ENCODE data around the gene PROSER3. TPM values are rescaled to one million over a fixed set of nuclear protein-coding genes. Genes with fewer than 3 reads are reported as not detected.

PROSER3 gene
- total RNA-seq, 2 experiments from 2014 or later: 39.8 to 62.8 TPM

- DNase-seq (peak; percentile 61), ATAC-seq (no peak)
- ChIA-PET POLR2A (interaction anchor here (0.7 kb wide), 1 partner anchor 14 kb away, joined by 4 read pairs; no protein-coding TSS in a partner anchor), CTCF (interaction anchor here (0.7 to 8.6 kb wide), 3 partner anchors 20 to 1758 kb away, joined by 3 to 106 read pairs (median 3); no protein-coding TSS in a partner anchor)
- Mint-ChIP-seq H3K27me3 (no peaks in the 10 kb centered on the region), H3K9me3 (ENCODE audit: low read depth) (peaks cover 2% of the 10 kb centered on the region), H3K36me3 (ENCODE audit: low read depth) (peaks cover 57% of the 10 kb centered on the region), H3K4me3 (peak overlapping the region; percentile 97), H3K4me1 (peaks cover 43% of the 10 kb centered on the region), H3K27ac (peak overlapping the region; percentile 90)
- intact Hi-C loops (cut with DNase I, micrococcal nuclease): loop anchor here (1.0 to 10.0 kb wide), 4 partner anchors 13 to 399 kb away; partner anchors contain the start of genes ALKBH6 (in 1 of the 2), OVOL3 (in 1 of the 2), POLR2I (in 1 of the 2) and TBCB (in 1 of the 2)
Measured at GRCh38 chr19:35715981-35716800, 41.8 kb upstream of the PROSER3 start.

GRCh38 chr19:35716801-35717664, 40.9 kb upstream of the PROSER3 start:
- peaks cover 61% of the 10 kb centered on the region for H3K36me3 Mint-ChIP-seq (ENCODE audit: low read depth)
- H3K27me3 Mint-ChIP-seq: no peaks in the 10 kb centered on the region
- peak overlapping the region; percentile 97 for H3K4me3 Mint-ChIP-seq
- DNase-seq (peak; percentile 98), ATAC-seq (peak; percentile 61)
- POLR2A ChIA-PET: no interaction called here
- peaks cover 41% of the 10 kb centered on the region for H3K4me1 Mint-ChIP-seq
- intact Hi-C loops (cut with DNase I, micrococcal nuclease): loop anchor here (1.0 to 10.0 kb wide), 21 partner anchors 14 to 398 kb away; partner anchors contain the start of genes PROSER3 (in 2 of the 2), TBCB (in 2 of the 2), ALKBH6 (in 1 of the 2) and ARHGAP33 (in 1 of the 2)
- peak overlapping the region; percentile 90 for H3K27ac Mint-ChIP-seq
- CTCF ChIA-PET: interaction anchor here (8.6 kb wide), 1 partner anchor 21 kb away, joined by 106 read pairs; no protein-coding TSS in a partner anchor
- no peaks in the 10 kb centered on the region for H3K9me3 Mint-ChIP-seq (ENCODE audit: low read depth)

- CTCF ChIA-PET: interaction anchor here (0.7 to 1.5 kb wide), 4 partner anchors 16 to 23 kb away, joined by 3 to 8 read pairs (median 4); no protein-coding TSS in a partner anchor
Measured at GRCh38 chr19:35717665-35718344, 40.2 kb upstream of the PROSER3 start, which contains the start of gene KMT2B. Gene KMT2B (plus strand): TSS chr19:35718003. CDS start chr19:35718019, 16 bp downstream.

GRCh38 chr19:35718345-35719041, 39.5 kb upstream of the PROSER3 start:
- H3K36me3 Mint-ChIP-seq (ENCODE audit: low read depth): peaks cover 68% of the 10 kb centered on the region
- H3K27me3 Mint-ChIP-seq: no peaks in the 10 kb centered on the region
- intact Hi-C loops (cut with DNase I, micrococcal nuclease): loop anchor here (5.0 to 10.0 kb wide), 2 partner anchors 294 to 396 kb away; partner anchors contain the start of genes ALKBH6 (in 1 of the 2), OVOL3 (in 1 of the 2), POLR2I (in 1 of the 2) and TBCB (in 1 of the 2)
- CTCF ChIA-PET: interaction anchor here (0.5 to 1.5 kb wide), 5 partner anchors 16 to 278 kb away, joined by 3 to 8 read pairs (median 4); no protein-coding TSS in a partner anchor
- peaks cover 30% of the 10 kb centered on the region for H3K4me1 Mint-ChIP-seq
- no peaks in the 10 kb centered on the region for H3K9me3 Mint-ChIP-seq (ENCODE audit: low read depth)
- peak overlapping the region; percentile 92 for H3K27ac Mint-ChIP-seq
- ATAC-seq: peak; percentile 1
- DNase-seq: peak; percentile 81
- H3K4me3 Mint-ChIP-seq: peak overlapping the region; percentile 88
- POLR2A ChIA-PET: interaction anchor here (0.6 to 1.5 kb wide), 8 partner anchors 9 to 45 kb away, joined by 3 to 10 read pairs (median 4); partner anchors contain the start of genes IGFLR1, LIN37 and U2AF1L4

More at GRCh38 chr19:35717665-35718344, 40.2 kb upstream of the PROSER3 start, which contains the start of gene KMT2B:
- Mint-ChIP-seq H3K27me3 (no peaks in the 10 kb centered on the region), H3K36me3 (ENCODE audit: low read depth) (peaks cover 66% of the 10 kb centered on the region), H3K27ac (peak within 1 kb of the TSS; percentile 92), H3K4me3 (peak within 1 kb of the TSS; percentile 97), H3K9me3 (ENCODE audit: low read depth) (no peaks in the 10 kb centered on the region), H3K4me1 (peaks cover 33% of the 10 kb centered on the region)
- DNase-seq (no peak), ATAC-seq (peak; percentile 0)
- POLR2A ChIA-PET: interaction anchor here (0.6 to 1.5 kb wide), 6 partner anchors 10 to 44 kb away, joined by 3 to 10 read pairs (median 4); partner anchors contain the start of genes IGFLR1, LIN37 and U2AF1L4
- intact Hi-C loops (cut with DNase I, micrococcal nuclease): loop anchor here (1.0 to 10.0 kb wide), 21 partner anchors 15 to 397 kb away; partner anchors contain the start of genes PROSER3 (in 2 of the 2), TBCB (in 2 of the 2), ALKBH6 (in 1 of the 2) and ARHGAP33 (in 1 of the 2)

- no peak for DNase-seq
- Mint-ChIP-seq H3K4me1 (peaks cover 24% of the 10 kb centered on the region), H3K9me3 (ENCODE audit: low read depth) (no peaks in the 10 kb centered on the region), H3K27ac (peak overlapping the region; percentile 92), H3K36me3 (ENCODE audit: low read depth) (peaks cover 63% of the 10 kb centered on the region), H3K4me3 (peak overlapping the region; percentile 88), H3K27me3 (no peaks in the 10 kb centered on the region)
- ChIA-PET CTCF (interaction anchor here (0.5 to 1.5 kb wide), 4 partner anchors 17 to 277 kb away, joined by 3 to 8 read pairs (median 4); no protein-coding TSS in a partner anchor), POLR2A (interaction anchor here (0.6 to 1.5 kb wide), 5 partner anchors 10 to 25 kb away, joined by 3 to 10 read pairs (median 4); partner anchors contain the start of genes IGFLR1 and U2AF1L4)
- intact Hi-C loops (cut with DNase I, micrococcal nuclease): loop anchor here (5.0 to 10.0 kb wide), 2 partner anchors 293 to 395 kb away; partner anchors contain the start of genes ALKBH6 (in 1 of the 2), OVOL3 (in 1 of the 2), POLR2I (in 1 of the 2) and TBCB (in 1 of the 2)
- ATAC-seq: no peak
Measured at GRCh38 chr19:35719402-35720162, 38.4 kb upstream of the PROSER3 start.

- H3K36me3 Mint-ChIP-seq (ENCODE audit: low read depth): peaks cover 62% of the 10 kb centered on the region
- peak overlapping the region; percentile 55 for H3K27ac Mint-ChIP-seq
- intact Hi-C loops (cut with DNase I, micrococcal nuclease): no loop called here
- H3K9me3 Mint-ChIP-seq (ENCODE audit: low read depth): no peaks in the 10 kb centered on the region
- DNase-seq: no peak
- peaks cover 21% of the 10 kb centered on the region for H3K4me1 Mint-ChIP-seq
- CTCF ChIA-PET: interaction anchor here (0.9 kb wide), 1 partner anchor 17 kb away, joined by 6 read pairs; no protein-coding TSS in a partner anchor
- peak overlapping the region; percentile 29 for H3K4me3 Mint-ChIP-seq
- H3K27me3 Mint-ChIP-seq: no peaks in the 10 kb centered on the region
- POLR2A ChIA-PET: interaction anchor here (0.6 to 0.7 kb wide), 4 partner anchors 10 to 72 kb away, joined by 3 to 5 read pairs (median 4); partner anchors contain the start of gene COX6B1
- no peak for ATAC-seq
Measured at GRCh38 chr19:35720163-35720524, 37.8 kb upstream of the PROSER3 start.

GRCh38 chr19:35720648-35721047, 37.3 kb upstream of the PROSER3 start:
- Mint-ChIP-seq H3K27ac (no peak overlapping the region), H3K4me1 (peaks cover 21% of the 10 kb centered on the region), H3K36me3 (ENCODE audit: low read depth) (peaks cover 61% of the 10 kb centered on the region), H3K27me3 (no peaks in the 10 kb centered on the region), H3K4me3 (no peak overlapping the region), H3K9me3 (ENCODE audit: low read depth) (no peaks in the 10 kb centered on the region)
- ATAC-seq (no peak), DNase-seq (no peak)
- CTCF ChIA-PET: interaction anchor here (0.9 to 1.4 kb wide), 2 partner anchors 16 to 28 kb away, joined by 3 to 6 read pairs; no protein-coding TSS in a partner anchor
- POLR2A ChIA-PET: interaction anchor here (0.6 to 0.7 kb wide), 3 partner anchors 19 to 73 kb away, joined by 3 to 5 read pairs (median 4); partner anchors contain the start of gene COX6B1
- intact Hi-C loops (cut with DNase I, micrococcal nuclease): no loop called here

- no peak overlapping the region for H3K4me3 Mint-ChIP-seq
- H3K27ac Mint-ChIP-seq: no peak overlapping the region
Measured at GRCh38 chr19:35721374-35721773, 36.6 kb upstream of the PROSER3 start.

GRCh38 chr19:35722461-35722860, 35.5 kb upstream of the PROSER3 start:
- Mint-ChIP-seq H3K27me3 (no peaks in the 10 kb centered on the region), H3K9me3 (ENCODE audit: low read depth) (no peaks in the 10 kb centered on the region), H3K4me3 (no peak overlapping the region), H3K36me3 (ENCODE audit: low read depth) (peaks cover 57% of the 10 kb centered on the region), H3K27ac (no peak overlapping the region), H3K4me1 (peaks cover 21% of the 10 kb centered on the region)
- CTCF ChIA-PET: interaction anchor here (1.0 kb wide), 1 partner anchor 22 kb away, joined by 3 read pairs; the partner anchor contains the start of gene U2AF1L4
- DNase-seq: no peak
- POLR2A ChIA-PET: no interaction called here
- no peak for ATAC-seq
- intact Hi-C loops (cut with DNase I, micrococcal nuclease): no loop called here

More at GRCh38 chr19:35721374-35721773, 36.6 kb upstream of the PROSER3 start:
- CTCF ChIA-PET: interaction anchor here (1.0 to 1.4 kb wide), 2 partner anchors 23 to 29 kb away, joined by 3 read pairs; partner anchors contain the start of gene U2AF1L4
- DNase-seq: no peak
- Mint-ChIP-seq H3K4me1 (peaks cover 21% of the 10 kb centered on the region), H3K9me3 (ENCODE audit: low read depth) (no peaks in the 10 kb centered on the region), H3K27me3 (no peaks in the 10 kb centered on the region), H3K36me3 (ENCODE audit: low read depth) (peaks cover 61% of the 10 kb centered on the region)
- no peak for ATAC-seq
- POLR2A ChIA-PET: no interaction called here
- intact Hi-C loops (cut with DNase I, micrococcal nuclease): no loop called here
